PC-9 (cell line): ENCODE results near the gene FUT8. TPM values are rescaled to one million over a fixed set of nuclear protein-coding genes. Genes with fewer than 3 reads are reported as not detected.

Experiments used
- BruUV-seq: library from RNA; stranded (reverse); fragments of 400-500 nt; replicated peaks from 2 replicates; lab custom pipeline; 2021; lab: Mats Ljungman, UMichigan
- CTCF ChIA-PET: fragments of 300-600 bp; sonication (Branson Sonifier 250); formaldehyde crosslinking; loops from one replicate; lab custom pipeline; 2022; ENCODE audit warnings: antibody characterized with exemption; lab: Charles Lee
- POLR2A ChIA-PET: fragments of 300-600 bp; sonication (Branson Sonifier 250); formaldehyde crosslinking; loops from one replicate; lab custom pipeline; 2022; ENCODE audit warnings: antibody characterized with exemption; ENCODE audit not compliant: unreplicated experiment; lab: Charles Lee
- DNase-seq, 2 experiments: peaks; one replicate each; pipeline versions ENCODE4 v3.0.0 to v3.0.0-alpha.2; 2015 to 2022; ENCODE audit warnings: mixed read lengths in 1 of 2
- H2AFZ ChIP-seq: fragments of 200-600 bp; sonication (generic); 2 replicates; pipeline ENCODE4 v1.8.1; 2017; ENCODE audit warnings: antibody characterized with exemption
- H3F3A ChIP-seq: fragments of 200-600 bp; sonication (generic); 2 replicates; pipeline ENCODE4 v1.8.1; 2017; ENCODE audit warnings: antibody characterized with exemption, mild to moderate bottlenecking, low read depth; ENCODE audit not compliant: insufficient read depth
- H3K27ac ChIP-seq: fragments of 200-600 bp; sonication (generic); 2 replicates; pipeline ENCODE4 v1.6.1; 2016; ENCODE audit warnings: mixed run types
- H3K27me3 ChIP-seq: fragments of 200-600 bp; sonication (generic); 2 replicates; pipeline ENCODE4 v1.6.1; 2016; ENCODE audit warnings: low read depth, mixed run types; ENCODE audit not compliant: insufficient read depth
- H3K36me3 ChIP-seq: fragments of 200-600 bp; sonication (generic); 2 replicates; pipeline ENCODE4 v1.6.1; 2016; ENCODE audit warnings: low read depth, mixed run types
- H3K4me1 ChIP-seq: fragments of 200-600 bp; sonication (generic); replicated peaks from 2 replicates; pipeline ENCODE4 v1.6.1; 2016; ENCODE audit warnings: mixed run types; ENCODE audit not compliant: insufficient read depth
- H3K4me2 ChIP-seq: fragments of 200-600 bp; sonication (generic); 2 replicates; pipeline ENCODE4 v1.6.1; 2017; ENCODE audit warnings: mixed run types
- H3K4me3 ChIP-seq: fragments of 200-600 bp; sonication (generic); 2 replicates; pipeline ENCODE4 v1.6.1; 2016; ENCODE audit warnings: mixed run types
- H3K79me2 ChIP-seq: fragments of 200-600 bp; sonication (generic); 2 replicates; pipeline ENCODE4 v1.6.1; 2017; ENCODE audit warnings: low read depth, mixed run types
- H3K9me2 ChIP-seq: fragments of 200-600 bp; sonication (generic); 2 replicates; pipeline ENCODE4 v1.8.1; 2017; ENCODE audit warnings: mild to moderate bottlenecking; ENCODE audit not compliant: insufficient read depth
- H3K9me3 ChIP-seq: fragments of 200-600 bp; sonication (generic); 2 replicates; pipeline ENCODE4 v1.8.1; 2016; ENCODE audit warnings: low read depth; ENCODE audit not compliant: insufficient read depth
- H4K20me1 ChIP-seq: fragments of 200-600 bp; sonication (generic); 2 replicates; pipeline ENCODE4 v1.8.1; 2017; ENCODE audit not compliant: insufficient read depth
- CTCF ChIP-seq: fragments of 200-600 bp; sonication (generic); conservative IDR thresholded peaks from 2 replicates; pipeline ENCODE4 v1.6.1; 2017; ENCODE audit warnings: mixed run types, antibody characterized with exemption, mild to moderate bottlenecking, moderate library complexity
- EZH2 ChIP-seq: fragments of 200-600 bp; sonication (generic); IDR thresholded peaks from 2 replicates; pipeline ENCODE4 v1.8.0; 2017; ENCODE audit warnings: antibody characterized with exemption, low read depth
- intact Hi-C: fragments of 100-400 bp; cut with micrococcal nuclease; formaldehyde crosslinking; loops from one replicate; pipeline ENCODE4 v1.10.0; 2022; ENCODE audit not compliant: unreplicated experiment
- total RNA-seq: library from RNA; stranded (reverse); gene quantifications from 2 replicates; pipeline ENCODE4 v1.2.3, GENCODE V29; 2021

The FUT8 gene
- total RNA-seq, 1 experiment from 2014 or later: 134 TPM

GRCh38 chr14:65664436-65664835 is 251.9 kb downstream of the FUT8 start:
- no peak overlapping the region for H3K4me2 ChIP-seq
- H3K9me3 ChIP-seq: no peaks in the 10 kb centered on the region; the same call in 1 of the 2 replicates
- H3K27ac ChIP-seq: no peak overlapping the region
- peaks cover 14% of the 10 kb centered on the region for H3K36me3 ChIP-seq
- TF ChIP-seq CTCF (no peak), EZH2 (no peak)
- H4K20me1 ChIP-seq: no peaks in the 10 kb centered on the region; the same call in 1 of the 2 replicates
- no peak overlapping the region for H3K4me3 ChIP-seq
- DNase-seq: no peak
- intact Hi-C loops: no loop called here
- no peaks in the 10 kb centered on the region; the same call in 1 of the 2 replicates for H3F3A ChIP-seq
- H3K79me2 ChIP-seq: peaks cover 4% of the 10 kb centered on the region
- ChIA-PET POLR2A (no interaction called here), CTCF (no interaction called here)
- no peaks in the 10 kb centered on the region for H3K27me3 ChIP-seq
- H2AFZ ChIP-seq: no peak overlapping the region
- BruUV-seq: no TSS peak
- H3K9me2 ChIP-seq: no peaks in the 10 kb centered on the region
- no peaks in the 10 kb centered on the region for H3K4me1 ChIP-seq

GRCh38 chr14:65676361-65677014 is 264.0 kb downstream of the FUT8 start:
- Histone ChIP-seq H3K4me3 (no peak overlapping the region), H3F3A (peaks cover 7% of the 10 kb centered on the region; the same call in 1 of the 2 replicates), H3K79me2 (peaks cover 6% of the 10 kb centered on the region; the same call in 1 of the 2 replicates), H3K9me2 (no peaks in the 10 kb centered on the region), H3K4me2 (no peak overlapping the region), H3K36me3 (peaks cover 6% of the 10 kb centered on the region; the same call in 1 of the 2 replicates), H2AFZ (no peak overlapping the region), H3K27ac (no peak overlapping the region), H4K20me1 (peaks cover 3% of the 10 kb centered on the region; the same call in 1 of the 2 replicates), H3K9me3 (no peaks in the 10 kb centered on the region), H3K4me1 (no peaks in the 10 kb centered on the region), H3K27me3 (no peaks in the 10 kb centered on the region)
- CTCF ChIA-PET: no interaction called here
- DNase-seq: no peak
- TF ChIP-seq EZH2 (no peak), CTCF (no peak)
- intact Hi-C loops: no loop called here
- BruUV-seq: no TSS peak
- POLR2A ChIA-PET: no interaction called here

- CTCF ChIA-PET: no interaction called here
- no TSS peak for BruUV-seq
Observed at GRCh38 chr14:65685572-65685971, 273.0 kb downstream of the FUT8 start.

More at GRCh38 chr14:65685572-65685971, 273.0 kb downstream of the FUT8 start:
- POLR2A ChIA-PET: no interaction called here
- peaks cover 14% of the 10 kb centered on the region for H3K79me2 ChIP-seq
- no peaks in the 10 kb centered on the region for H3K4me1 ChIP-seq
- no peaks in the 10 kb centered on the region for H3K27me3 ChIP-seq
- H3K27ac ChIP-seq: no peak overlapping the region
- no peak overlapping the region for H3K4me3 ChIP-seq
- no peaks in the 10 kb centered on the region for H3K9me3 ChIP-seq
- H3F3A ChIP-seq: peaks cover 16% of the 10 kb centered on the region
- no peak for DNase-seq
- H4K20me1 ChIP-seq: no peaks in the 10 kb centered on the region
- H3K36me3 ChIP-seq: peaks cover 4% of the 10 kb centered on the region; the same call in 1 of the 2 replicates
- no peaks in the 10 kb centered on the region for H3K9me2 ChIP-seq
- no peak overlapping the region for H3K4me2 ChIP-seq
- H2AFZ ChIP-seq: no peak overlapping the region
- intact Hi-C loops: no loop called here
- TF ChIP-seq CTCF: no peak
- no peak for TF ChIP-seq EZH2
